Stomach (tissue), 9 donors: ENCODE results near the gene CEP85L. TPM values are rescaled to one million over a fixed set of nuclear protein-coding genes. Genes with fewer than 3 reads are reported as not detected.

ENCODE experiments used
- DNase-seq, 2 donors: peaks; one replicate each; pipeline versions ENCODE4 v3.0.0 to v3.0.0-alpha.2; 2013 to 2019
- H3K27ac ChIP-seq, 5 donors: fragments of 200-600 bp in 4 of 5; sonication (generic) in 4 of 5; one replicate each; pipeline ENCODE4 v1.5.1; 2013 to 2019; ENCODE audit warnings: mild to moderate bottlenecking in 1 of 5, moderate library complexity in 1 of 5
- H3K27me3 ChIP-seq, 3 donors: fragments of 200-600 bp; sonication (generic); one replicate each; pipeline ENCODE4 v1.5.1; 2017 to 2019; ENCODE audit warnings: mixed run types in 1 of 3
- H3K36me3 ChIP-seq, 4 donors: fragments of 200-600 bp; sonication (generic); 1 replicate in 3 of 4; 2 replicates in 1 of 4; pipeline ENCODE4 v1.5.1; 2016 to 2019
- H3K4me1 ChIP-seq, 4 donors: fragments of 200-600 bp; sonication (generic); one replicate each; pipeline ENCODE4 v1.5.1; 2016 to 2019
- H3K4me3 ChIP-seq, 4 donors: fragments of 200-600 bp; sonication (generic) in 3 of 4; one replicate each; pipeline ENCODE4 v1.5.1; 2016 to 2019; ENCODE audit warnings: mild to moderate bottlenecking in 1 of 4
- H3K9me3 ChIP-seq, 4 donors: fragments of 200-600 bp; sonication (generic); one replicate each; pipeline ENCODE4 v1.5.1; 2016 to 2019
- CTCF ChIP-seq, 7 experiments: fragments of 450-650 bp in 4 of 7; fragments of 200-600 bp in 3 of 7; sonication (generic) in 3 of 7; IDR thresholded peaks; one replicate each; pipeline ENCODE4 v1.5.1; 2016 to 2019; ENCODE audit warnings: antibody characterized with exemption in 7 of 7, control low read depth in 2 of 7, mild to moderate bottlenecking in 1 of 7
- EP300 ChIP-seq: sonication (generic); formaldehyde crosslinking; IDR thresholded peaks from one replicate; pipeline ENCODE4 v1.6.1; 2017; ENCODE audit warnings: antibody characterized with exemption
- POLR2A ChIP-seq, 4 donors: fragments of 450-650 bp; IDR thresholded peaks; one replicate each; pipeline ENCODE4 v1.6.1; 2016; ENCODE audit warnings: antibody characterized with exemption in 4 of 4, control low read depth in 2 of 4, mild to moderate bottlenecking in 1 of 4, moderate library complexity in 1 of 4
- POLR2AphosphoS5 ChIP-seq, 3 donors: sonication (generic); formaldehyde crosslinking; IDR thresholded peaks; one replicate each; pipeline ENCODE4 v1.6.1; 2016; ENCODE audit warnings: antibody characterized with exemption in 3 of 3
- WGBS, 5 donors: extraction: QIAGEN DNeasy Blood & Tissue Kit in 3 of 5; methylation state at CpG; one replicate each; pipeline versions ENCODE4 v1.1.5 to v1.1.7; 2013 to 2018; 5-methylcytosine and 5-hydroxymethylcytosine counted together
- intact Hi-C: fragments of 100-400 bp; cut with DNase I; formaldehyde crosslinking; loops from one replicate; pipeline ENCODE4 v1.15.1; 2023; ENCODE audit warnings: low total_unique reads
- polyA plus RNA-seq, 3 donors: library from polyadenylated mRNA; stranded (reverse); fragments of 200-250 nt; gene quantifications; one replicate each; pipeline ENCODE4 v1.2.3, GENCODE V29; 2013
- total RNA-seq, 5 donors: library from RNA; depleted of rRNA; stranded (reverse); fragments of >200 nt; gene quantifications; one replicate each; pipeline versions ENCODE4 v1.1.0 to v1.2.3, GENCODE V29; 2014 to 2016
- donor health status: healthy with polysubstance abuse.
- donor health status: Bipolar disorder and iron deficiency.
- donor health status: healthy.

CEP85L gene
- total and polyA plus RNA-seq, 8 donors = 1.5 to 67.7 (median 8.7) TPM

GRCh38 chr6:118485601-118486550 lies 165.5 kb downstream of the CEP85L start:
- Histone ChIP-seq H3K9me3 (peaks cover 0 to 22% (median 13%) of the 10 kb centered on the region in 4 donors), H3K4me3 (no peak overlapping the region), H3K36me3 (peaks cover 0 to 65% (median 43%) of the 10 kb centered on the region in 4 donors), H3K4me1 (no peaks in the 10 kb centered on the region), H3K27ac (no peak overlapping the region), H3K27me3 (no peaks in the 10 kb centered on the region)
- DNase-seq = no peak
- 84 to 92% (median 88%) methylated on average over 2 of the region's 2 CpGs for WGBS, 5 donors
- TF ChIP-seq CTCF (IDR thresholded peaks at IDR 0.05) = no peak
- intact Hi-C loops = no loop called here

GRCh38 chr6:118476551-118476950 lies 174.8 kb downstream of the CEP85L start:
- Histone ChIP-seq H3K27ac (no peak overlapping the region), H3K4me3 (no peak overlapping the region), H3K27me3 (no peaks in the 10 kb centered on the region), H3K4me1 (peaks cover 0 to 16% (median 0%) of the 10 kb centered on the region in 4 donors), H3K36me3 (peaks cover 0 to 28% (median 4%) of the 10 kb centered on the region in 4 donors), H3K9me3 (no peaks in the 10 kb centered on the region)
- 72 to 83% (median 75%) methylated on average over 3 of the region's 3 CpGs for WGBS, 5 donors
- no peak for DNase-seq
- intact Hi-C loops = no loop called here
- TF ChIP-seq CTCF (IDR thresholded peaks at IDR 0.05) (no peak), EP300 (no peak), POLR2AphosphoS5 (IDR thresholded peaks at IDR 0.05) (no peak), POLR2A (IDR thresholded peaks at IDR 0.05) (no peak)

GRCh38 chr6:118473266-118473665 lies 178.1 kb downstream of the CEP85L start:
- H3K9me3 ChIP-seq = no peaks in the 10 kb centered on the region
- H3K27ac ChIP-seq = no peak overlapping the region
- no peaks in the 10 kb centered on the region for H3K27me3 ChIP-seq
- peaks cover 0 to 19% (median 14%) of the 10 kb centered on the region in 4 donors for H3K36me3 ChIP-seq
- intact Hi-C loops = no loop called here
- no peak overlapping the region for H3K4me3 ChIP-seq
- H3K4me1 ChIP-seq = peaks cover 0 to 16% (median 2%) of the 10 kb centered on the region in 4 donors
- TF ChIP-seq POLR2A (IDR thresholded peaks at IDR 0.05) = no peak
- TF ChIP-seq EP300 = no peak
- DNase-seq = no peak

GRCh38 chr6:118469468-118469867 lies 181.9 kb downstream of the CEP85L start:
- no peaks in the 10 kb centered on the region for H3K9me3 ChIP-seq
- H3K4me3 ChIP-seq = no peak overlapping the region
- peaks cover 0 to 12% (median 2%) of the 10 kb centered on the region in 4 donors for H3K4me1 ChIP-seq
- H3K27me3 ChIP-seq = no peaks in the 10 kb centered on the region
- intact Hi-C loops = no loop called here
- DNase-seq = no peak
- WGBS, 5 donors = 88 to 97% (median 91%) methylated on average over 4 of the region's 4 CpGs
- no peak for TF ChIP-seq POLR2A (IDR thresholded peaks at IDR 0.05)
- TF ChIP-seq POLR2AphosphoS5 (IDR thresholded peaks at IDR 0.05) = no peak
- peaks cover 0 to 57% (median 52%) of the 10 kb centered on the region in 4 donors for H3K36me3 ChIP-seq
- H3K27ac ChIP-seq = no peak overlapping the region

DNA sequence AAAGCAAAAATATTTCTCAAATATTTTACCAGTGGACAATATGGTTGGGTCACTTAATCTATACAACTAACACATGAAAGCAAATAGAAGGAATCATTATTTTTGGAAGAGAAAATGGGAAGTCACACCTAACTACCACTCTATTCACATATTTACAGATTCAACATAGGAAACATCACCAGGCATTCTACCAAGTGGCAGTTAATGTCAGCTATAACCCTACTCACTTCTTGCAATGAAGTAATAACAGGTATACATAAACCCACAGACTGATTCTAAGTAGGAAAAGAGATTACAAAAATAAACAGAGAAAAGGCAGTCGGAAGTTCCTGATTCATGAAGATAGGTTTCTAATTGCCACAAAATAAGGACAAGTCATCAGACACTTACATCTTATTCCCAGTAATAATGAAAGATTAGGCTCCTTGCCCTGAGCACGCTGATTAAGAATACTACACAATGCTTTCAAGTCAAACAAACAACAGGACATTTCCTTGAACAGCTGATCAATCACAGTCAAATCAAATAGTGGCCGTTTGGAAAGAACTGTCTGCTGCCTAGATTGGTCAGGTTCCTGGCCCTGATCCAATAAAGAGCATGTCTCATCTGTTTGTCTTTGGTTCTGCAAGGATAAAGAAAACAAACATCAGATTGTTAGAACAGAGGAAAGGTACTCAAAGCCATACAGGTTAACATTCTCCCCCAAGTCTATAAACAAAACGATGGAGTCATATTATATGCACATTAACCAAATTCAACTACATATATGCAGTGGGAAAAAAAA lies 182.5 kb downstream of the CEP85L start:
- Histone ChIP-seq H3K27me3 (no peaks in the 10 kb centered on the region), H3K36me3 (peaks cover 0 to 57% (median 55%) of the 10 kb centered on the region in 4 donors), H3K4me3 (no peak overlapping the region), H3K4me1 (peaks cover 0 to 12% (median 2%) of the 10 kb centered on the region in 4 donors), H3K27ac (no peak overlapping the region), H3K9me3 (no peaks in the 10 kb centered on the region)
- WGBS, 5 donors = 23 to 42% (median 34%) methylated on average over 4 of the region's 4 CpGs
- no peak for TF ChIP-seq POLR2AphosphoS5 (IDR thresholded peaks at IDR 0.05)
- TF ChIP-seq CTCF (IDR thresholded peaks at IDR 0.05) = no peak
- TF ChIP-seq EP300 = no peak
- TF ChIP-seq POLR2A (IDR thresholded peaks at IDR 0.05) = no peak
- intact Hi-C loops = no loop called here
- DNase-seq = peak in 1 of 2 donors; percentile 46
